Omental fat pad (tissue), 4 donors: ENCODE data around the gene MAN2C1. TPM values are rescaled to one million over a fixed set of nuclear protein-coding genes. Genes with fewer than 3 reads are reported as not detected.
"Not testable (repeated sequence)": the region's sequence is repeated elsewhere in the genome, so short reads cannot be mapped to it uniquely, and the experiment has no call there.

Experiments
- ATAC-seq: fragments of 150-250 bp; one replicate; pipeline ENCODE4 v1.9.1; 2016; ENCODE audit warnings: mild to moderate bottlenecking, moderate library complexity; ENCODE audit not compliant: low FRiP score
- DNase-seq: peaks from one replicate; pipeline ENCODE4 v3.0.0-alpha.2; 2019; ENCODE audit warnings: low spot score
- total RNA-seq, 4 donors: library from RNA; depleted of rRNA; stranded (reverse); fragments of >200 nt; gene quantifications; one replicate each; pipeline ENCODE4 v1.1.0, GENCODE V29; 2016
- TF ChIP-seq, protein P1 (sequence below), 3 donors: fragments of 450-650 bp; IDR thresholded peaks; one replicate each; pipeline ENCODE4 v1.5.1; 2016 to 2017; ENCODE audit warnings: antibody characterized with exemption in 3 of 3, mild to moderate bottlenecking in 3 of 3, moderate library complexity in 2 of 3

The MAN2C1 gene
- 100 to 1,000 TPM; 108 to 391 (median 171) TPM for total RNA-seq

- TF ChIP-seq, protein P1, sequence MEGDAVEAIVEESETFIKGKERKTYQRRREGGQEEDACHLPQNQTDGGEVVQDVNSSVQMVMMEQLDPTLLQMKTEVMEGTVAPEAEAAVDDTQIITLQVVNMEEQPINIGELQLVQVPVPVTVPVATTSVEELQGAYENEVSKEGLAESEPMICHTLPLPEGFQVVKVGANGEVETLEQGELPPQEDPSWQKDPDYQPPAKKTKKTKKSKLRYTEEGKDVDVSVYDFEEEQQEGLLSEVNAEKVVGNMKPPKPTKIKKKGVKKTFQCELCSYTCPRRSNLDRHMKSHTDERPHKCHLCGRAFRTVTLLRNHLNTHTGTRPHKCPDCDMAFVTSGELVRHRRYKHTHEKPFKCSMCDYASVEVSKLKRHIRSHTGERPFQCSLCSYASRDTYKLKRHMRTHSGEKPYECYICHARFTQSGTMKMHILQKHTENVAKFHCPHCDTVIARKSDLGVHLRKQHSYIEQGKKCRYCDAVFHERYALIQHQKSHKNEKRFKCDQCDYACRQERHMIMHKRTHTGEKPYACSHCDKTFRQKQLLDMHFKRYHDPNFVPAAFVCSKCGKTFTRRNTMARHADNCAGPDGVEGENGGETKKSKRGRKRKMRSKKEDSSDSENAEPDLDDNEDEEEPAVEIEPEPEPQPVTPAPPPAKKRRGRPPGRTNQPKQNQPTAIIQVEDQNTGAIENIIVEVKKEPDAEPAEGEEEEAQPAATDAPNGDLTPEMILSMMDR (IDR thresholded peaks at IDR 0.05), result no peak
- DNase-seq (peak; percentile 91), ATAC-seq (peak; percentile 97)
These were observed at the start of gene MAN2C1 for GRCh38 chr15:75367913-75368688. Gene MAN2C1, minus strand, starts transcription at chr15:75368607. Its CDS starts 24 bp downstream, at chr15:75368583.

- TF ChIP-seq, protein P1 (IDR thresholded peaks at IDR 0.05), result no peak
- DNase-seq (no peak), ATAC-seq (no peak)
These were observed 48.2 kb upstream of the MAN2C1 start for GRCh38 chr15:75416584-75416983.

- ATAC-seq (no peak), DNase-seq (no peak)
- TF ChIP-seq, protein P1 (IDR thresholded peaks at IDR 0.05), result no peak
These were observed 41.8 kb upstream of the MAN2C1 start for GRCh38 chr15:75410196-75410595.

- TF ChIP-seq, protein P1 (IDR thresholded peaks at IDR 0.05), result no peak
- ATAC-seq (no peak), DNase-seq (no peak)
These were observed 38.7 kb upstream of the MAN2C1 start for GRCh38 chr15:75407083-75407482.

DNA sequence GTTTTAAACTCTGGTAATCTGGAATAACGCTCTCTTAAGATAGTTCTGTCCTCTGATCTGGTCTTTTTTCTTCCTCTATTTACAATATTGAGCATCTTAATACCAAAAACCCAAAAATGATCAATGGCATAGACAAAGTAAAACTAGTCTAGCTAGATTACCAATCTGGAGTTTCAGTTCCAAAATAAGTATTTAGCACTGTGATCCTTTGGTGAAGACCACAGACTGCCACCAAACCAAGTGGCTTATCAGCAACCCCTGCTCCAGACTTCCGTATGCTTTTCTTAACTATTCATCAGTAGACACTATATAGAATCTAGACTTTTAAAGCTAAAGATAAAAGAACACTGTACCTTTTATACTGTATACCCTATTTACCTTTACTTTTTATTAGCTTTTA is 35.5 kb upstream of the MAN2C1 start:
- ATAC-seq, result no peak
- no peak for DNase-seq
- TF ChIP-seq, protein P1 (IDR thresholded peaks at IDR 0.05), result no peak

GRCh38 chr15:75397494-75397893 is 29.1 kb upstream of the MAN2C1 start:
- ATAC-seq (no peak), DNase-seq (no peak)
- TF ChIP-seq, protein P1 (IDR thresholded peaks at IDR 0.05), result no peak

- TF ChIP-seq, protein P1 (IDR thresholded peaks at IDR 0.05), result no peak
- DNase-seq (no peak), ATAC-seq (no peak)
These were observed 21.5 kb upstream of the MAN2C1 start for GRCh38 chr15:75389791-75390382.

DNA sequence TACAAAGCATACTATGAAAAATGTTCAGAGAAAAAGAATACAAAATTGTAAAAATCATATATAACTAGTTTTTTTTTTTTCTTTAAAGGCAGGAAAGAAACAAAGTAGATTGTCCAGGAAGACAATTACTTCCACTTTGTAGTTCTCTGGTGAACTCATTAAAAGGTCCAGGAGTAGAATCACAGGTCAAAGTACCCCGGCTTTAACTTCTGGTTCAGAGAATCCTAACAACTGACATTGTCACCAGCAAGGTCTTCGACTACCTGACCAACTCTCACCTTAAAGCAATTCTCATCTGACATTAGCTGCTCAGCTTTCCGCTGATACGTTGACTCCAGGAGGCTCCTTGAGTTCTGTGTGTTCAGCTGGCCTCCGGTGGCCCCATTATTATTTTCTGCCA is 15.6 kb upstream of the MAN2C1 start:
- not testable (repeated sequence) for ATAC-seq, DNase-seq
